H9 (cell line): ENCODE results near the gene IGFLR1. TPM values are rescaled to one million over a fixed set of nuclear protein-coding genes. Genes with fewer than 3 reads are reported as not detected.

ENCODE experiments used
- DNase-seq: peaks from one replicate; pipeline ENCODE4 v3.0.0-alpha.2; 2017
- H2AFZ ChIP-seq: one replicate; pipeline ENCODE4 v1.6.1; 2013; ENCODE audit warnings: mild to moderate bottlenecking, low read length, control low read depth, moderate library complexity
- H2AK5ac ChIP-seq: 2 replicates; pipeline ENCODE4 v1.6.1; 2013; ENCODE audit warnings: low read length, control low read depth, mixed read lengths; ENCODE audit not compliant: insufficient read length
- H2BK120ac ChIP-seq: one replicate; pipeline ENCODE4 v1.6.1; 2013; ENCODE audit warnings: low read depth, mild to moderate bottlenecking, low read length, control low read depth, inconsistent platforms; ENCODE audit not compliant: poor library complexity, severe bottlenecking
- H2BK12ac ChIP-seq: 2 replicates; pipeline ENCODE4 v1.6.1; 2013; ENCODE audit warnings: low read length, control low read depth, mixed read lengths, low read depth; ENCODE audit not compliant: insufficient read length
- H2BK15ac ChIP-seq: 2 replicates; pipeline ENCODE4 v1.6.1; 2013; ENCODE audit warnings: low read depth, low read length, control low read depth
- H2BK20ac ChIP-seq: one replicate; pipeline ENCODE4 v1.6.1; 2013; ENCODE audit warnings: low read depth, mild to moderate bottlenecking, low read length, control low read depth, inconsistent platforms; ENCODE audit not compliant: poor library complexity, severe bottlenecking
- H2BK5ac ChIP-seq: 2 replicates; pipeline ENCODE4 v1.6.1; 2013; ENCODE audit warnings: low read length, control low read depth, mixed read lengths; ENCODE audit not compliant: insufficient read length
- H3K14ac ChIP-seq: 2 replicates; pipeline ENCODE4 v1.6.1; 2013; ENCODE audit warnings: low read length, control low read depth; ENCODE audit not compliant: insufficient read depth
- H3K18ac ChIP-seq: 2 replicates; pipeline ENCODE4 v1.6.1; 2013; ENCODE audit warnings: low read depth, mild to moderate bottlenecking, mixed read lengths, low read length, control low read depth; ENCODE audit not compliant: insufficient read length
- H3K23ac ChIP-seq: 2 replicates; pipeline ENCODE4 v1.6.1; 2013; ENCODE audit warnings: low read length, control low read depth, mixed read lengths, low read depth; ENCODE audit not compliant: insufficient read length
- H3K23me2 ChIP-seq: 2 replicates; pipeline ENCODE4 v1.6.1; 2013; ENCODE audit warnings: low read depth, mild to moderate bottlenecking, mixed read lengths, low read length, control low read depth; ENCODE audit not compliant: insufficient read length, poor library complexity, severe bottlenecking
- H3K27ac ChIP-seq: 2 replicates; pipeline ENCODE4 v1.5.1; 2013; ENCODE audit warnings: low read length, control low read depth, mixed read lengths, low read depth; ENCODE audit not compliant: insufficient read length
- H3K27me3 ChIP-seq: 2 replicates; pipeline ENCODE4 v1.6.1; 2013; ENCODE audit warnings: low read length, control low read depth, inconsistent platforms; ENCODE audit not compliant: insufficient read depth
- H3K4ac ChIP-seq: 2 replicates; pipeline ENCODE4 v1.6.1; 2013; ENCODE audit warnings: low read depth, mild to moderate bottlenecking, control low read depth, inconsistent platforms, low read length, moderate library complexity
- H3K4me1 ChIP-seq: 2 replicates; pipeline ENCODE4 v1.6.1; 2013; ENCODE audit warnings: low read length, control low read depth, inconsistent platforms; ENCODE audit not compliant: insufficient read depth
- H3K4me2 ChIP-seq: 2 replicates; pipeline ENCODE4 v1.6.1; 2013; ENCODE audit warnings: low read length, control low read depth, mixed read lengths; ENCODE audit not compliant: insufficient read length, insufficient read depth
- H3K56ac ChIP-seq: 2 replicates; pipeline ENCODE4 v1.6.1; 2013; ENCODE audit warnings: low read depth, mild to moderate bottlenecking, mixed read lengths, low read length, control low read depth; ENCODE audit not compliant: insufficient read length
- H3K79me1 ChIP-seq: 2 replicates; pipeline ENCODE4 v1.6.1; 2013; ENCODE audit warnings: low read depth, mild to moderate bottlenecking, moderate library complexity, low read length, control low read depth, inconsistent platforms; ENCODE audit not compliant: insufficient read depth, poor library complexity, severe bottlenecking
- H3K79me2 ChIP-seq: 2 replicates; pipeline ENCODE4 v1.6.1; 2013; ENCODE audit warnings: low read length, control low read depth, inconsistent platforms; ENCODE audit not compliant: insufficient read depth
- H3K9ac ChIP-seq: 2 replicates; pipeline ENCODE4 v1.6.1; 2013; ENCODE audit warnings: low read length, control low read depth, mixed read lengths; ENCODE audit not compliant: insufficient read length; ENCODE audit errors: extremely low read depth
- H3K9me3 ChIP-seq: one replicate; pipeline ENCODE4 v1.6.1; 2013; ENCODE audit warnings: low read depth, low read length, inconsistent platforms; ENCODE audit not compliant: control insufficient read depth
- H3T11ph ChIP-seq: one replicate; pipeline ENCODE4 v1.6.1; 2013; ENCODE audit warnings: mild to moderate bottlenecking, low read length, control low read depth, inconsistent platforms
- H4K20me1 ChIP-seq: one replicate; pipeline ENCODE4 v1.6.1; 2013; ENCODE audit not compliant: control insufficient read depth, insufficient read length, insufficient read depth
- H4K5ac ChIP-seq: 2 replicates; pipeline ENCODE4 v1.6.1; 2013; ENCODE audit warnings: low read depth, mild to moderate bottlenecking, mixed read lengths, low read length, control low read depth; ENCODE audit not compliant: insufficient read length
- H4K8ac ChIP-seq: replicated peaks from 2 replicates; pipeline ENCODE4 v1.6.1; 2013; ENCODE audit warnings: low read length, control low read depth, mixed read lengths, low read depth; ENCODE audit not compliant: insufficient read length
- H4K91ac ChIP-seq: 2 replicates; pipeline ENCODE4 v1.6.1; 2013; ENCODE audit warnings: low read depth, mild to moderate bottlenecking, moderate library complexity, mixed read lengths, low read length, control low read depth; ENCODE audit not compliant: insufficient read length
- H3K27ac Mint-ChIP-seq, 3 experiments: 2 replicates in 2 of 3; 3 replicates in 1 of 3; pipeline ENCODE4 v1.8.0; 2020 to 2021; ENCODE audit warnings: mixed read lengths in 3 of 3, mild to moderate bottlenecking in 1 of 3, moderate library complexity in 1 of 3
- H3K27me3 Mint-ChIP-seq: 2 replicates; pipeline ENCODE4 v1.8.0; 2021; ENCODE audit warnings: low read depth, mild to moderate bottlenecking, moderate library complexity, mixed read lengths
- H3K36me3 Mint-ChIP-seq, 3 experiments: 2 replicates in 2 of 3; 3 replicates in 1 of 3; pipeline ENCODE4 v1.8.0; 2020 to 2021; ENCODE audit warnings: low read depth in 3 of 3, mixed read lengths in 3 of 3; ENCODE audit not compliant: insufficient read depth in 1 of 3
- H3K4me1 Mint-ChIP-seq, 2 experiments: 2 replicates each; pipeline ENCODE4 v1.8.0; 2020; ENCODE audit warnings: mixed read lengths in 2 of 2
- H3K4me3 Mint-ChIP-seq, 2 experiments: 2 replicates in 1 of 2; 3 replicates in 1 of 2; pipeline ENCODE4 v1.8.0; 2020 to 2021; ENCODE audit warnings: mild to moderate bottlenecking in 2 of 2, mixed read lengths in 2 of 2, moderate library complexity in 1 of 2
- H3K9me3 Mint-ChIP-seq, 2 experiments: 2 replicates in 1 of 2; 3 replicates in 1 of 2; pipeline ENCODE4 v1.8.0; 2020; ENCODE audit warnings: mild to moderate bottlenecking in 2 of 2, mixed read lengths in 2 of 2, moderate library complexity in 1 of 2
- CTCF ChIP-seq: fragments of 200-600 bp; sonication (generic); conservative IDR thresholded peaks from 3 replicates; pipeline ENCODE4 v1.8.0; 2021; ENCODE audit warnings: antibody characterized with exemption, mild to moderate bottlenecking
- WGBS: extraction: QIAGEN DNeasy Blood & Tissue Kit; methylation state at CpG from one replicate; pipeline ENCODE4 v1.1.7; 2013; ENCODE audit warnings: missing lambda C conversion rate, low lambda C conversion rate, mixed read lengths; ENCODE audit not compliant: insufficient read length; ENCODE audit errors: extremely low coverage; 5-methylcytosine and 5-hydroxymethylcytosine counted together
- total RNA-seq: library from RNA; stranded (reverse); gene quantifications from 2 replicates; pipeline ENCODE4 v1.2.1, GENCODE V29; 2021

Gene IGFLR1
- total RNA-seq, 1 experiment from 2014 or later, result 2.9 TPM

DNA sequence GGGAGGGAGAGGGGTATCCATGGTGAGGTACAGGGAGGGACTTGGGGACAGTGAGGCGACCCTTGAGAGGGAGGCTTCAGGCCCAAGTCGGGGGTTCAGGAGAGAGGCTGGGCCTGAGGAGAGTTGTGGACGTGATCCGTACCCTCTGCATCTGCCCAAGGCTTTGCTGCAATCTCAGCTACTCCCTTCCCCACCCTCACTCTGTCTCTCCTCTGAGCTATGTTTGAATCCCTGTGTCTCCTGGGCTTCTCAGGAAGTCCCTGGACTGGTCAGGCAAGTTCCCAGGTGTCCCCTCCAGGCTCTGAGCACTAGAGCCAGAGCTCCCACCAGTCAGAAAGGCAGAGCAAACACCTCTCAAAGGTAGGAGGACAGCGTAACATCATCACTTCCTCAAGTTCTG lies 7.9 kb upstream of the IGFLR1 start:
- Histone ChIP-seq H3K79me1 (peaks cover 3% of the 10 kb centered on the region), H3K23ac (no peak overlapping the region), H3K4ac (no peak overlapping the region), H4K5ac (no peak overlapping the region), H3K56ac (no peak overlapping the region), H3K27ac (no peak overlapping the region), H2AK5ac (no peak overlapping the region), H3K27me3 (no peaks in the 10 kb centered on the region), H3K4me1 (peaks cover 4% of the 10 kb centered on the region; the same call in 1 of the 2 replicates), H3K4me2 (no peak overlapping the region), H4K20me1 (no peaks in the 10 kb centered on the region), H3K14ac (no peak overlapping the region), H3K18ac (no peak overlapping the region), H2BK120ac (no peak overlapping the region), H3K9ac (no peak overlapping the region), H3K9me3 (no peaks in the 10 kb centered on the region), H2AFZ (no peak overlapping the region), H3T11ph (no peak overlapping the region), H2BK5ac (no peak overlapping the region), H3K23me2 (peaks cover 10% of the 10 kb centered on the region), H3K79me2 (no peaks in the 10 kb centered on the region), H4K91ac (no peak overlapping the region), H4K8ac (no peak overlapping the region), H2BK12ac (no peak overlapping the region), H2BK20ac (no peak overlapping the region), H2BK15ac (no peak overlapping the region)
- Mint-ChIP-seq H3K4me3 (no peak overlapping the region; a peak in 1 of 5 replicates), H3K9me3 (no peaks in the 10 kb centered on the region), H3K4me1 (peaks cover 17 to 24% of the 10 kb centered on the region in 2 experiments), H3K36me3 (peaks cover 0 to 8% (median 6%) of the 10 kb centered on the region in 3 experiments; a peak in 3 of 7 replicates), H3K27me3 (peaks cover 3% of the 10 kb centered on the region), H3K27ac (no peak overlapping the region)
- TF ChIP-seq CTCF, result no peak
- no CpG with 5 or more reads among the region's 5 CpGs for WGBS
- DNase-seq, result no peak
